Fibroblast of lung (primary cell): ENCODE measurements around the gene TENT5A. TPM values are rescaled to one million over a fixed set of nuclear protein-coding genes. Genes with fewer than 3 reads are reported as not detected.

ENCODE experiments used
- DNase-seq, 2 donors: peaks; one replicate each; pipeline versions ENCODE4 v3.0.0 to v3.0.0-alpha.2; 2010; ENCODE audit warnings: low read depth in 2 of 2
- H2AFZ ChIP-seq: 2 replicates; pipeline ENCODE4 v1.5.1; 2012; ENCODE audit warnings: low read length, control low read depth, inconsistent platforms
- H3K27ac ChIP-seq: 2 replicates; pipeline ENCODE4 v1.5.1; 2011; ENCODE audit warnings: low read length, control low read depth; ENCODE audit not compliant: insufficient read depth
- H3K27me3 ChIP-seq: 2 replicates; pipeline ENCODE4 v1.5.1; 2011; ENCODE audit warnings: mild to moderate bottlenecking, low read length; ENCODE audit not compliant: control insufficient read depth, insufficient read depth
- H3K36me3 ChIP-seq: 2 replicates; pipeline ENCODE4 v1.5.1; 2011; ENCODE audit warnings: low read length; ENCODE audit not compliant: control insufficient read depth, insufficient read depth
- H3K4me1 ChIP-seq: 2 replicates; pipeline ENCODE4 v1.5.1; 2011; ENCODE audit warnings: low read length; ENCODE audit not compliant: control insufficient read depth, insufficient read depth; ENCODE audit errors: extremely low read depth
- H3K4me2 ChIP-seq: 2 replicates; pipeline ENCODE4 v1.5.1; 2011; ENCODE audit warnings: low read length, control low read depth; ENCODE audit not compliant: insufficient read depth; ENCODE audit errors: extremely low read depth
- H3K4me3 ChIP-seq, 4 experiments: fragments of 200-600 bp in 1 of 4; sonication (generic) in 1 of 4; replicated peaks in 1 of 4; 2 replicates each; pipeline ENCODE4 v1.5.1; 2011 to 2016; ENCODE audit warnings: low read length in 4 of 4, low read depth in 3 of 4, mild to moderate bottlenecking in 3 of 4, control low read depth in 2 of 4, inconsistent platforms in 1 of 4, mixed read lengths in 1 of 4; ENCODE audit not compliant: insufficient read depth in 1 of 4; ENCODE audit errors: control extremely low read depth in 1 of 4
- H3K79me2 ChIP-seq: 2 replicates; pipeline ENCODE4 v1.5.1; 2012; ENCODE audit warnings: mild to moderate bottlenecking, low read length, inconsistent platforms; ENCODE audit not compliant: control insufficient read depth, insufficient read depth
- H3K9ac ChIP-seq: 2 replicates; pipeline ENCODE4 v1.5.1; 2011; ENCODE audit warnings: mild to moderate bottlenecking, low read length, control low read depth; ENCODE audit not compliant: insufficient read depth
- H3K9me3 ChIP-seq: 2 replicates; pipeline ENCODE4 v1.5.1; 2012; ENCODE audit warnings: low read depth, low read length; ENCODE audit not compliant: control insufficient read depth, insufficient read depth
- H4K20me1 ChIP-seq: 2 replicates; pipeline ENCODE4 v1.5.1; 2011; ENCODE audit warnings: low read length; ENCODE audit not compliant: control insufficient read depth, insufficient read depth; ENCODE audit errors: extremely low read depth
- EZH2 ChIP-seq: IDR thresholded peaks from 2 replicates; pipeline ENCODE4 v1.5.1; 2012; ENCODE audit warnings: low read length, control low read depth, mild to moderate bottlenecking; ENCODE audit errors: missing control alignments
- polyA plus RNA-seq, 2 donors: library from polyadenylated mRNA; depleted of rRNA in 1 of 2; stranded (reverse) in 1 of 2; unstranded in 1 of 2; fragments of >200 nt; gene quantifications; 2 replicates each; pipeline ENCODE4 v1.2.1, GENCODE V29; 2011 to 2012; ENCODE audit warnings: missing spikeins in 1 of 2
- total RNA-seq: library from RNA; depleted of rRNA; stranded (reverse); fragments of >200 nt; gene quantifications from 2 replicates; pipeline ENCODE4 v1.2.1, GENCODE V29; 2014
- TF ChIP-seq, protein P1 (sequence below), 2 donors: IDR thresholded peaks in 1 of 2; conservative IDR thresholded peaks in 1 of 2; 1 replicate in 1 of 2; 2 replicates in 1 of 2; pipeline ENCODE4 v1.5.1; 2011 to 2012; ENCODE audit warnings: low read length in 2 of 2, control low read depth in 1 of 2, inconsistent platforms in 1 of 2, low read depth in 1 of 2, mild to moderate bottlenecking in 1 of 2

TENT5A gene
- total and polyA plus RNA-seq, 2 donors (not counting 1 experiment from before 2014, with no cell fraction given) = 8.3 to 24.6 TPM

DNA sequence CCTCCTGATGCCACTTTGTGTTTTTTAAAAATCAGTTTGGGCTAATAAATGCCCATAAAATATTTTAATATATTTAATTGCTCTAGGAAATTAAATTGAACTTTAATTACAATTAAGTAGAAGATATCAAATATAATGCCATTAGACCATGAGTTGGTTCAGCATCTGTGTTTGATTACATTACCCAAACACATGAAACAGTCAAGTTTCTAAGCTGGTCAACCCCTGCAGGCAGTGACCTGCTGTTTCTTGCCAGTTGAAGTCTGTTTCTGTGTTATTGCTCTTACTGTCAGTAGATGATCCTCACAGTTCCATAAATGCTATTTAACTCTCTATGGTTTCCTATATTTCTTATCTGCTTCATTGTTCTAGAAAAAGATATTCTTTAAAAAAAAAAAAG is 9.7 kb upstream of the TENT5A start:
- Histone ChIP-seq H3K4me2 (no peak overlapping the region), H3K4me3 (no peak overlapping the region), H3K27me3 (no peaks in the 10 kb centered on the region), H3K9me3 (no peaks in the 10 kb centered on the region), H2AFZ (no peak overlapping the region), H3K4me1 (peaks cover 8% of the 10 kb centered on the region), H3K36me3 (no peaks in the 10 kb centered on the region), H3K27ac (no peak overlapping the region), H3K9ac (no peak overlapping the region), H4K20me1 (no peaks in the 10 kb centered on the region), H3K79me2 (no peaks in the 10 kb centered on the region)
- no peak for TF ChIP-seq EZH2
- TF ChIP-seq, protein P1, sequence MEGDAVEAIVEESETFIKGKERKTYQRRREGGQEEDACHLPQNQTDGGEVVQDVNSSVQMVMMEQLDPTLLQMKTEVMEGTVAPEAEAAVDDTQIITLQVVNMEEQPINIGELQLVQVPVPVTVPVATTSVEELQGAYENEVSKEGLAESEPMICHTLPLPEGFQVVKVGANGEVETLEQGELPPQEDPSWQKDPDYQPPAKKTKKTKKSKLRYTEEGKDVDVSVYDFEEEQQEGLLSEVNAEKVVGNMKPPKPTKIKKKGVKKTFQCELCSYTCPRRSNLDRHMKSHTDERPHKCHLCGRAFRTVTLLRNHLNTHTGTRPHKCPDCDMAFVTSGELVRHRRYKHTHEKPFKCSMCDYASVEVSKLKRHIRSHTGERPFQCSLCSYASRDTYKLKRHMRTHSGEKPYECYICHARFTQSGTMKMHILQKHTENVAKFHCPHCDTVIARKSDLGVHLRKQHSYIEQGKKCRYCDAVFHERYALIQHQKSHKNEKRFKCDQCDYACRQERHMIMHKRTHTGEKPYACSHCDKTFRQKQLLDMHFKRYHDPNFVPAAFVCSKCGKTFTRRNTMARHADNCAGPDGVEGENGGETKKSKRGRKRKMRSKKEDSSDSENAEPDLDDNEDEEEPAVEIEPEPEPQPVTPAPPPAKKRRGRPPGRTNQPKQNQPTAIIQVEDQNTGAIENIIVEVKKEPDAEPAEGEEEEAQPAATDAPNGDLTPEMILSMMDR (conservative IDR thresholded peaks at IDR 0.05 in 1 of 2, IDR thresholded peaks at IDR 0.05 in 1 of 2; ENCODE audit: low read depth in 1 of 2, low read length in 2 of 2) = no peak
- DNase-seq = peak; percentile 21 to 35

DNA sequence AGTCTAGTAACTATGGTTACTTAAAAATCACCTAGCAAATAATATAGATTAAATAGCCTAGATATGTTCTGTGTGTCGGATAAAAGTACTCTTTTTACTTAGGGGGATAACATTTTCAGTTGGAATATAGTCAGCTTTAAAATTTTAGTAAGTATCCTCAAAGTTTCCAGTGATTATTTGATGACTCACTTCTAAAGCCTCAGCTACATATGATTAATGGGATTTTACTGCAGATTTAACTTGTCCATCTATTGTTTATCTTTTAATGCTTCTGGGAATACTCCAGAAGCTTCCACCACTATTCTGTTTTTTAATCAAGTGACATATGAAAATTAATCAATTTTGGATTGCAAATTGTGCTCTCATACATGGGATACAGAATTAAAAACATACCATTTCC is 8.7 kb upstream of the TENT5A start:
- no peaks in the 10 kb centered on the region for H4K20me1 ChIP-seq
- peaks cover 4% of the 10 kb centered on the region for H3K4me1 ChIP-seq
- TF ChIP-seq, protein P1 (conservative IDR thresholded peaks at IDR 0.05 in 1 of 2, IDR thresholded peaks at IDR 0.05 in 1 of 2; ENCODE audit: low read depth in 1 of 2, low read length in 2 of 2) = no peak
- no peak for TF ChIP-seq EZH2
- no peak overlapping the region for H2AFZ ChIP-seq
- H3K4me2 ChIP-seq = no peak overlapping the region
- DNase-seq = peak; percentile 68 to 82
- H3K9me3 ChIP-seq = no peaks in the 10 kb centered on the region
- no peak overlapping the region for H3K9ac ChIP-seq
- H3K4me3 ChIP-seq = no peak overlapping the region
- no peaks in the 10 kb centered on the region for H3K27me3 ChIP-seq
- H3K79me2 ChIP-seq = no peaks in the 10 kb centered on the region
- H3K36me3 ChIP-seq = no peaks in the 10 kb centered on the region
- no peak overlapping the region for H3K27ac ChIP-seq

DNA sequence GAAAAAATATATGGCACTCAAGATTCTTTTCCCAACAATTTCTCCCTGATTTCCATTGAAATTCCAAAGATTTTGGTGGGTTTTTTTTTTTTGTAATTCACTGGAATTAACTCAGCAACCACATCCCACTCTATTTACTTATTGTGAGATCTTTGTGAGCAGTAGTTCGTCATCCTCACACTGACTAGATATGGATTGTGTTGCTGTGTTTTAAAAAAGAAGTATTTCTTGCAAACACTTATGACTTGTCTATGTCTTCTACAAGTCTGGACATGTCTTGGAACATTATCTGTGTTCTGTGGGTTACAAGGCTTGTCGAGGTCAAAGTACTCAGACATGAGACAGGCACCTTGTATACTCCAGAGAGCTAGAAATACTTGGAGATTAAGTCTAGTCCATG is 7.3 kb upstream of the TENT5A start:
- no peaks in the 10 kb centered on the region for H3K36me3 ChIP-seq
- H2AFZ ChIP-seq = no peak overlapping the region
- H3K4me2 ChIP-seq = no peak overlapping the region
- no peaks in the 10 kb centered on the region for H3K9me3 ChIP-seq
- no peak overlapping the region for H3K27ac ChIP-seq
- peak; percentile 52 to 90 for DNase-seq
- TF ChIP-seq, protein P1 (conservative IDR thresholded peaks at IDR 0.05 in 1 of 2, IDR thresholded peaks at IDR 0.05 in 1 of 2; ENCODE audit: low read depth in 1 of 2, low read length in 2 of 2) = no peak
- no peak for TF ChIP-seq EZH2
- H3K9ac ChIP-seq = no peak overlapping the region
- no peaks in the 10 kb centered on the region for H3K27me3 ChIP-seq
- no peaks in the 10 kb centered on the region for H4K20me1 ChIP-seq
- peaks cover 3% of the 10 kb centered on the region for H3K4me1 ChIP-seq
- no peak overlapping the region for H3K4me3 ChIP-seq
- H3K79me2 ChIP-seq = no peaks in the 10 kb centered on the region
